SU-DHL-6 (cell line): ENCODE measurements around the gene KAZN.

Source experiments
- H2AFZ ChIP-seq: fragments of 200-600 bp; sonication (generic); 2 replicates; pipeline ENCODE4 v1.6.1; 2014; ENCODE audit warnings: low read depth, mild to moderate bottlenecking, moderate library complexity, mixed read lengths, antibody characterized with exemption, low read length; ENCODE audit not compliant: severe bottlenecking
- H3F3A ChIP-seq: fragments of 200-600 bp; shearing (Covaris generic); 2 replicates; pipeline ENCODE4 v1.6.0; 2016; ENCODE audit warnings: antibody characterized with exemption, mild to moderate bottlenecking; ENCODE audit not compliant: insufficient read depth
- H3K27ac ChIP-seq: fragments of 200-600 bp; sonication (generic); 2 replicates; pipeline ENCODE4 v1.5.1; 2016; ENCODE audit warnings: low read depth, mild to moderate bottlenecking, low read length, moderate library complexity, mixed read lengths
- H3K27me3 ChIP-seq: fragments of 200-600 bp; sonication (generic), shearing (Covaris generic); 2 replicates; pipeline ENCODE4 v1.6.0; 2014; ENCODE audit warnings: mild to moderate bottlenecking, low read length
- H3K36me3 ChIP-seq: fragments of 200-600 bp; sonication (generic); 2 replicates; pipeline ENCODE4 v1.6.1; 2014; ENCODE audit warnings: mild to moderate bottlenecking, low read length, mixed read lengths
- H3K4me2 ChIP-seq: fragments of 300-600, 200-600 bp; shearing (Covaris generic), sonication (generic); 2 replicates; pipeline ENCODE4 v1.6.0; 2014; ENCODE audit warnings: low read length, low read depth, mild to moderate bottlenecking; ENCODE audit not compliant: poor library complexity, severe bottlenecking
- H3K4me3 ChIP-seq: fragments of 200-600 bp; sonication (generic); 2 replicates; pipeline ENCODE4 v1.5.1; 2014; ENCODE audit warnings: antibody characterized with exemption, low read length, mild to moderate bottlenecking, mixed read lengths; ENCODE audit not compliant: insufficient read depth, poor library complexity, severe bottlenecking
- H3K79me2 ChIP-seq: fragments of 200-600 bp; sonication (generic); 2 replicates; pipeline ENCODE4 v1.6.1; 2014; ENCODE audit warnings: mild to moderate bottlenecking, low read length, moderate library complexity; ENCODE audit not compliant: insufficient read depth
- H3K9ac ChIP-seq: fragments of 200-600 bp; sonication (generic); 2 replicates; pipeline ENCODE4 v1.7.0; 2014; ENCODE audit warnings: mild to moderate bottlenecking, low read length
- H3K9me2 ChIP-seq: fragments of 200-600 bp; sonication (generic); replicated peaks from 2 replicates; pipeline ENCODE4 v1.6.1; 2014; ENCODE audit warnings: low read length; ENCODE audit not compliant: insufficient read depth
- H3K9me3 ChIP-seq: fragments of 200-600 bp; sonication (generic); 2 replicates; pipeline ENCODE4 v1.6.1; 2014; ENCODE audit warnings: low read length, mixed read lengths; ENCODE audit not compliant: insufficient read depth
- H4K20me1 ChIP-seq: fragments of 200-600 bp; sonication (generic); 2 replicates; pipeline ENCODE4 v1.6.1; 2014; ENCODE audit warnings: low read depth, mild to moderate bottlenecking, antibody characterized with exemption, low read length, moderate library complexity, mixed read lengths
- EZH2phosphoT487 ChIP-seq: fragments of 200-600 bp; sonication (generic), shearing (Covaris generic); conservative IDR thresholded peaks from 2 replicates; pipeline ENCODE4 v1.6.1; 2018; ENCODE audit warnings: mild to moderate bottlenecking, antibody characterized with exemption, low read length, moderate library complexity, mixed read lengths
- TF ChIP-seq, protein P1 (sequence below): fragments of 200-600 bp; sonication (generic); IDR thresholded peaks from one replicate; pipeline ENCODE4 v1.5.1; 2017; ENCODE audit warnings: antibody characterized with exemption, mild to moderate bottlenecking, low read length, moderate library complexity; ENCODE audit not compliant: insufficient read depth, poor library complexity, severe bottlenecking

Gene KAZN

DNA sequence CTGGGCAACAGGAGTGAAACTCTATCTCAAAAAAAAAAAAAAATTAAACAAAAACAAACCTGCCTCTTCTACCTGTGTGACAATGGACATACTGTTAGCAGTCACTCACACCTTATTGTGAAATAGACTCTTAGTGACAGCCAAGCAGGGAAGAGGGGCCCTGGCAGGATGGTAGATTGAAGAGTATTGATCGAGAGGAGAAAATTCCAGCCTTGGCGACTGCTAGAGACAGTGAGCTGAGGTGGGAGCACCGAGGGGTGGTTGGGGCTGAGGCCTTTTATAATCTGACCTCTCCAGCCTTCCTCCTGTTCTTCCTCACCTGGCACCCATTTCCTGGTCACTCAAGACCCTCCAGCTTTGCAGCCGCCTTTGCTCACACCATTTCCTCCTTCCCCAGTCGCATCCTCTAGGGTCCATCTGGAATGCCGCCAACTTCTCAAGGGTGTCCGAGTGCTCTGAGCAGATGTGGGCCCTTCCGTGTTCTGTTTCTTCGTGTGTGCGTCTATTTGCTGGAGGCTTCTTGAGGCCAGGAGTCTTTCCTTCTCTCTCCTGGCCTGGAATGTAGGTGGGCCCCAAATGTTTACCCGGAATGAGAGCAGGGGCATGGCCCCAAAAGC lies 358.2 kb downstream of the KAZN start:
- Histone ChIP-seq H3K27ac (no peak overlapping the region), H3K4me2 (no peak overlapping the region)

DNA sequence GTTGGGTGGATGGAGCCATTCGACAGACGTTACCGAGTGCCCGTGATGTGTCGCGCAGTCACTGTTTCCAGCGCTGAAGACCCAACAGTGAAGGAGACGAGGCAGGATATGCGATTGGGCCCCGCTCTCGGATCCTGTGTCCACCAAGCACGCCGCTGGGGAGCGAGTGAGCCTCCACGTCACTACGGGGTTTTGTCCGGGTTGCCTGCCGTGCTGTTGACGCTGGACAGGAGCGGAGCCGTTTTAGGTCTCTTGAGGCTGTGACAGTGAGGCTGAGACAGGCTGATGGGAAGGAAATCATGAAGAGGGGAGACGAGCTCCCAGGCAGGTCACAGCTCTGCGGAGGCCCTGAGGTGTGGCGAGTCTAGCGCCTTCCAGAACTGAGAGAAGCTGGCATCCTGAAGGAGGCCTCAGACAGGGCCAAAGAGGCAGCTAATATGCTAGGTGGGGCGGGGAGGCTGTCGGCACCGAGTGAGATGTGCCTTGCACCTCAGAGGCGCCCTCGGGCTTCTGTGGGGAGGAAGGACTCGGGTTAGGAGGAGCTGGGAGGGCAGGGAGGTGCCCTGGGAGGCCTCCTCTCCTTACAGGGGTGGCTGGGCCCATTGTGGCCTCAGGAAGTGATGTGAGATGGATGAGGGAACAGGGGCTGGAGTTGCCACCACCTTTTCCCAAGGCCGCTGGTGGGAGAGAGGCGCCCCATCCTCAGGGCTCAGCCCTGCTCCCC lies 359.1 kb downstream of the KAZN start:
- 0 out of 2 replicates have a peak, but pooled peaks cover 6% of the 10 kb centered on the region for H3K9me3 ChIP-seq
- H3K4me3 ChIP-seq, result no peak overlapping the region
- no peak overlapping the region for H3K9ac ChIP-seq
- no peaks in the 10 kb centered on the region for H3F3A ChIP-seq
- H3K79me2 ChIP-seq, result no peaks in the 10 kb centered on the region
- no peaks in the 10 kb centered on the region for H3K27me3 ChIP-seq
- no peaks in the 10 kb centered on the region for H3K36me3 ChIP-seq
- no peak overlapping the region for H2AFZ ChIP-seq
- no peak overlapping the region for H3K4me2 ChIP-seq
- no peak overlapping the region for H3K27ac ChIP-seq
- H4K20me1 ChIP-seq, result no peaks in the 10 kb centered on the region
- TF ChIP-seq, protein P1, sequence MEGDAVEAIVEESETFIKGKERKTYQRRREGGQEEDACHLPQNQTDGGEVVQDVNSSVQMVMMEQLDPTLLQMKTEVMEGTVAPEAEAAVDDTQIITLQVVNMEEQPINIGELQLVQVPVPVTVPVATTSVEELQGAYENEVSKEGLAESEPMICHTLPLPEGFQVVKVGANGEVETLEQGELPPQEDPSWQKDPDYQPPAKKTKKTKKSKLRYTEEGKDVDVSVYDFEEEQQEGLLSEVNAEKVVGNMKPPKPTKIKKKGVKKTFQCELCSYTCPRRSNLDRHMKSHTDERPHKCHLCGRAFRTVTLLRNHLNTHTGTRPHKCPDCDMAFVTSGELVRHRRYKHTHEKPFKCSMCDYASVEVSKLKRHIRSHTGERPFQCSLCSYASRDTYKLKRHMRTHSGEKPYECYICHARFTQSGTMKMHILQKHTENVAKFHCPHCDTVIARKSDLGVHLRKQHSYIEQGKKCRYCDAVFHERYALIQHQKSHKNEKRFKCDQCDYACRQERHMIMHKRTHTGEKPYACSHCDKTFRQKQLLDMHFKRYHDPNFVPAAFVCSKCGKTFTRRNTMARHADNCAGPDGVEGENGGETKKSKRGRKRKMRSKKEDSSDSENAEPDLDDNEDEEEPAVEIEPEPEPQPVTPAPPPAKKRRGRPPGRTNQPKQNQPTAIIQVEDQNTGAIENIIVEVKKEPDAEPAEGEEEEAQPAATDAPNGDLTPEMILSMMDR, result no peak
- no peak for TF ChIP-seq EZH2phosphoT487
- H3K9me2 ChIP-seq, result no peaks in the 10 kb centered on the region

More for the DNA sequence above, 358.2 kb downstream of the KAZN start:
- Histone ChIP-seq H3K9me2 (no peaks in the 10 kb centered on the region), H3K9me3 (0 out of 2 replicates have a peak, but pooled peaks cover 6% of the 10 kb centered on the region), H2AFZ (no peak overlapping the region), H3K27me3 (no peaks in the 10 kb centered on the region), H3K4me3 (no peak overlapping the region), H3K36me3 (no peaks in the 10 kb centered on the region), H3F3A (no peaks in the 10 kb centered on the region), H3K79me2 (no peaks in the 10 kb centered on the region), H3K9ac (no peak overlapping the region), H4K20me1 (no peaks in the 10 kb centered on the region)
- TF ChIP-seq EZH2phosphoT487, result no peak
- TF ChIP-seq, protein P1, result no peak

DNA sequence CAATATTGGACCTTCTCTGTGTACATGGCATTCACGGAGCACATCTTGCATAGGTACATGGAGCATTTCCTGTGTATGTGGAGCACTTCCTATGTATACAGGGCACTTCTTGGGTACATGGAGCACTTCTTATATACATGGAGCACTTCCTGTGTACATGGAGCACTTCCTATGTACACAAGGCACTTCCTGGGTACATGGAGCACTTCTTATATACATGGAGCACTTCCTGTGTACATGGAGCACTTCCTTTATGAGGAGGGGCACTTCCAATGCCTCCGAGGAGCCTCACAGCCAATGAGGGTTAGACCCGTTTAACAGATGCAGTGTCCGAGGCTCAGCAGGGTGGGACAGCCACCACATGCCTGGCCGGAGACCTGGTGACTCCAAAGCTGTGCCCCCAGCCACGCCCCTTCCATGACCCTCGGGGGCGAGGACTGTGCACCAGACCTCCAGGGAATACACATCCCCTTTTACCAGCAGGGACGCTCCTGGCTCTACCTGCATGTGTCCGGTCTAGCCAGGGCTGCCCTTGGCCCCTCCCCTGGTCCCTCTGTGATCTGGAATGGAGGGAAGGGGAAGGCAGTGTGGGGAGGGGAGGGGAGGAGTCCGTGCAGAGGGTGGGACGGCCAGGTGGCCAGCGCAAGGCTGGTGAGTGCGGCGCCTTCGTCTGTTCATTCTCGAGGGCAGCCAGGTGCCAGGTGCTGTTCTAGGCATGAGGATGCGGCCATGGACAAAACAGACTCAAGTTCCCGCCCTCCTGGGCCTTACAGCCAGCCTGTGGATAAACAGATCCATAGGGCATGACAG lies 360.0 kb downstream of the KAZN start:
- no peak overlapping the region for H3K9ac ChIP-seq
- no peaks in the 10 kb centered on the region for H3K79me2 ChIP-seq
- H3K9me2 ChIP-seq, result no peaks in the 10 kb centered on the region
- 0 out of 2 replicates have a peak, but pooled peaks cover 6% of the 10 kb centered on the region for H3K9me3 ChIP-seq
- TF ChIP-seq, protein P1, result no peak
- no peak for TF ChIP-seq EZH2phosphoT487
- H3K27ac ChIP-seq, result no peak overlapping the region
- no peaks in the 10 kb centered on the region for H4K20me1 ChIP-seq
- H3F3A ChIP-seq, result no peaks in the 10 kb centered on the region
- H3K36me3 ChIP-seq, result no peaks in the 10 kb centered on the region
- no peaks in the 10 kb centered on the region for H3K27me3 ChIP-seq
- no peak overlapping the region for H3K4me2 ChIP-seq
- no peak overlapping the region for H3K4me3 ChIP-seq
- no peak overlapping the region for H2AFZ ChIP-seq
